Vagina (tissue), 2 donors: ENCODE data around the gene DDX10. TPM values are rescaled to one million over a fixed set of nuclear protein-coding genes. Genes with fewer than 3 reads are reported as not detected.

Experiments
- DNase-seq, 2 donors: peaks; one replicate each; pipeline ENCODE4 v3.0.0-alpha.2; 2017; ENCODE audit errors: extremely low spot score in 2 of 2
- H3K27ac ChIP-seq: fragments of 200-600 bp; sonication (generic); one replicate; pipeline ENCODE4 v1.5.1; 2019
- H3K27me3 ChIP-seq: fragments of 200-600 bp; sonication (generic); one replicate; pipeline ENCODE4 v1.5.1; 2019
- H3K36me3 ChIP-seq, 2 donors: fragments of 200-600 bp; sonication (generic); one replicate each; pipeline ENCODE4 v1.5.1; 2017 to 2019
- H3K4me1 ChIP-seq: fragments of 200-600 bp; sonication (generic); one replicate; pipeline ENCODE4 v1.5.1; 2019
- H3K4me3 ChIP-seq, 2 donors: fragments of 200-600 bp; sonication (generic); 1 replicate in 1 of 2; 2 replicates in 1 of 2; pipeline ENCODE4 v1.5.1; 2016 to 2019
- H3K9me3 ChIP-seq: fragments of 200-600 bp; sonication (generic); one replicate; pipeline ENCODE4 v1.5.1; 2019
- CTCF ChIP-seq, 3 experiments: fragments of 450-650 bp in 2 of 3; fragments of 200-600 bp in 1 of 3; sonication (generic) in 1 of 3; IDR thresholded peaks; one replicate each; pipeline ENCODE4 v1.5.1; 2017 to 2019; ENCODE audit warnings: antibody characterized with exemption in 3 of 3, mild to moderate bottlenecking in 2 of 3, moderate library complexity in 2 of 3
- POLR2A ChIP-seq, 2 donors: fragments of 450-650 bp; IDR thresholded peaks; one replicate each; pipeline ENCODE4 v1.6.1; 2017; ENCODE audit warnings: antibody characterized with exemption in 2 of 2, mild to moderate bottlenecking in 2 of 2, moderate library complexity in 2 of 2
- POLR2AphosphoS5 ChIP-seq, 2 donors: sonication (generic); formaldehyde crosslinking; IDR thresholded peaks; one replicate each; pipeline ENCODE4 v1.9.0; 2017; ENCODE audit warnings: antibody characterized with exemption in 2 of 2, mild to moderate bottlenecking in 2 of 2, low read depth in 1 of 2; ENCODE audit not compliant: insufficient read depth in 1 of 2
- intact Hi-C: fragments of 100-400 bp; cut with DNase I; formaldehyde crosslinking; loops from one replicate; pipeline ENCODE4 v1.15.1; 2023
- total RNA-seq: library from RNA; depleted of rRNA; stranded (reverse); fragments of >200 nt; gene quantifications from one replicate; pipeline ENCODE4 v1.2.3, GENCODE V29; 2016

The DDX10 gene
- total RNA-seq, 1 donor from 2014 or later: 23.8 TPM

GRCh38 chr11:108669711-108670110, 4.8 kb downstream of the DDX10 start:
- no peaks in the 10 kb centered on the region for H3K9me3 ChIP-seq
- DNase-seq: no peak
- H3K36me3 ChIP-seq: no peaks in the 10 kb centered on the region
- intact Hi-C loops: no loop called here
- H3K27ac ChIP-seq: no peak overlapping the region
- no peak overlapping the region for H3K4me3 ChIP-seq
- TF ChIP-seq POLR2A (IDR thresholded peaks at IDR 0.05) (no peak), POLR2AphosphoS5 (IDR thresholded peaks at IDR 0.05; ENCODE audit: insufficient read depth in 1 of 2, low read depth in 1 of 2) (no peak), CTCF (IDR thresholded peaks at IDR 0.05) (no peak)
- H3K4me1 ChIP-seq: peaks cover 30% of the 10 kb centered on the region
- no peaks in the 10 kb centered on the region for H3K27me3 ChIP-seq

DNA sequence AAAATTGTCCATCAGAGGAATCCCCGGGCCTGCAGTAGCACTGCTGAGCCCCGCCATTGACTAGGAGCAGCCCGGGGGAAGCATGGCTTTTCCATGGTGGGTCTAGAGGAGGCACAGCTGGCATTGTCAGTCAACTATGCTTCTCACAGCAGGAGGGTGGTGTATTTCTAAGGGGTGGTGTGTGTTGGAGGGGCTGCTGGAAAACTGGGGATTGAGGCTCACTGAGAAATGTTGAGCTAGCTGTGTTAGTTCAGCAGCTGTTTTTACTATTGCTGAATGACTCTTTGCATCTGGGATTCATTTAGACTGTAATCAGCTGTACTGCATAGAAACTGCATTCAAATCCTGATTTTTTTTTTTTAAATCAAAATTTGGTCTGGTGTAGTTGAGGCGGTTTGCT, 5.6 kb downstream of the DDX10 start:
- no peak overlapping the region for H3K27ac ChIP-seq
- DNase-seq: no peak
- peaks cover 25% of the 10 kb centered on the region for H3K4me1 ChIP-seq
- TF ChIP-seq CTCF (IDR thresholded peaks at IDR 0.05) (no peak), POLR2AphosphoS5 (IDR thresholded peaks at IDR 0.05; ENCODE audit: insufficient read depth in 1 of 2, low read depth in 1 of 2) (no peak), POLR2A (IDR thresholded peaks at IDR 0.05) (no peak)
- no peak overlapping the region for H3K4me3 ChIP-seq
- no peaks in the 10 kb centered on the region for H3K36me3 ChIP-seq
- no peaks in the 10 kb centered on the region for H3K27me3 ChIP-seq
- H3K9me3 ChIP-seq: no peaks in the 10 kb centered on the region
- intact Hi-C loops: no loop called here

DNA sequence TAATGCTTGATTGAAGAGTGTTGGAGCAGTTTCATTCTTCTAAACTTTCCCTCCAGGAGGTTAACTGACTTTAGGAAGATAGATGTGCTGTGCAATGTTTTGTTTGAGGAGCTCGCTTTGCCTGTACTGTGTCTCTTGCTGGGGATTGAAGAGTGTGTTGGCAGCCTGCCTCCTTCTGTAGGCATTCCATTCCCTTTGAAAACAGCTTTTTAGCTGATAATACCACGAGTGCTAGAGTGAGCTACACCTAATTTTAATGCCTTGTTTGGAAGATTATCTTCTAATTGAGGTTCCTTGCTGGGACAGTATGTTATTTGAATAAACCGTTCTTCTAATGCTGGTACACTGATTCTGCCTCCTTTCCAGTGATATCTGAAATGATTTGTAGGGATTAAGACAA, 7.2 kb downstream of the DDX10 start:
- intact Hi-C loops: no loop called here
- DNase-seq: no peak
- H3K4me3 ChIP-seq: no peak overlapping the region
- H3K36me3 ChIP-seq: peaks cover 0 to 16% of the 10 kb centered on the region in 2 donors
- peaks cover 9% of the 10 kb centered on the region for H3K4me1 ChIP-seq
- TF ChIP-seq CTCF (IDR thresholded peaks at IDR 0.05): no peak
- no peaks in the 10 kb centered on the region for H3K27me3 ChIP-seq
- H3K9me3 ChIP-seq: no peaks in the 10 kb centered on the region
- H3K27ac ChIP-seq: no peak overlapping the region

DNA sequence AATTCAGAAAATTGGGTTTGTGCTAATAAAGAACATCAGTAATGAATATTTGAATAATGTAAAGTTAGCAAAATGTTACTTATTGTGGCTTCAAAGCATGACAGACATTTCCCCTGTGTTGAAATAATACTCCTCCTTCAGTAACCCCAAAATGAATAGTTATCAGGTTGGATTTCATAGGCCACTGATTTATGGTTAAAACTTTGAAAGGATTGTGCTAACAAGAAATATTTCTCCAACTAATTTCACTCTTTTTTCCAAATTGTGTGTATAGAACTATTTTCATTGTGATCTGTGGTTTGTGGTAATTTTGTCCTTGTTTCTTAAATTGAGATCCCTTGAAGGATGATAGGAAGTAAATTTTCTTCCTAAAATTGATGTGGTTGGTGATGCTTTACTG, 7.9 kb downstream of the DDX10 start:
- TF ChIP-seq POLR2AphosphoS5 (IDR thresholded peaks at IDR 0.05; ENCODE audit: insufficient read depth in 1 of 2, low read depth in 1 of 2) (no peak), POLR2A (IDR thresholded peaks at IDR 0.05) (no peak), CTCF (IDR thresholded peaks at IDR 0.05) (no peak)
- Histone ChIP-seq H3K27ac (no peak overlapping the region), H3K9me3 (no peaks in the 10 kb centered on the region), H3K4me1 (peaks cover 2% of the 10 kb centered on the region), H3K36me3 (peaks cover 0 to 23% of the 10 kb centered on the region in 2 donors), H3K4me3 (no peak overlapping the region), H3K27me3 (no peaks in the 10 kb centered on the region)
- intact Hi-C loops: no loop called here
- no peak for DNase-seq

DNA sequence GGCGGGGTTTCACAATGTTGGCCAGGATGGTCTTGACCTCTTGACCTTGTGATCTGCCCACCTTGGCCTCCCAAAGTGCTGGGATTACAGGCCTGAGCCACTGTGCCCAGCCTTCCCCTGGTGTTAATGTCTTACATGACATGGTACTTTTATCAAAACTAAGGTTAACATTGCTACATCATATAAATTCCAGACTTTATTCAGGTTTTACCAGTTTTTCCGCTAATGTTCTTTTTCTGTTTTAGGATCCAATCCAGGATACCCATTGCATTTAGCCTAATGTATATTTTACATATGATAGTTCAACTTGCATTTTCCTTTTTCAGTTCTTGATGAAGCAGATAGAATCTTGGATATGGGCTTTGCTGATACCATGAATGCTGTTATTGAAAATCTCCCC, 14.2 kb downstream of the DDX10 start:
- no peak for DNase-seq
- H3K27ac ChIP-seq: no peak overlapping the region
- TF ChIP-seq CTCF (IDR thresholded peaks at IDR 0.05) (no peak), POLR2AphosphoS5 (IDR thresholded peaks at IDR 0.05; ENCODE audit: insufficient read depth in 1 of 2, low read depth in 1 of 2) (no peak), POLR2A (IDR thresholded peaks at IDR 0.05) (no peak)
- intact Hi-C loops: no loop called here
- H3K4me1 ChIP-seq: no peaks in the 10 kb centered on the region
- H3K9me3 ChIP-seq: no peaks in the 10 kb centered on the region
- no peaks in the 10 kb centered on the region for H3K27me3 ChIP-seq
- H3K4me3 ChIP-seq: no peak overlapping the region
- H3K36me3 ChIP-seq: peaks cover 0 to 32% of the 10 kb centered on the region in 2 donors
